Esophagus muscularis mucosa (tissue), 3 donors: ENCODE results near the gene SLC12A7.

Source experiments
- POLR2A ChIP-seq: fragments of 450-650 bp; IDR thresholded peaks from one replicate; pipeline ENCODE4 v1.6.1; 2017; ENCODE audit warnings: antibody characterized with exemption, moderate library complexity, mild to moderate bottlenecking, low read depth
- POLR2AphosphoS5 ChIP-seq, 2 donors: sonication (generic); formaldehyde crosslinking; IDR thresholded peaks; one replicate each; pipeline ENCODE4 v1.6.1; 2017; ENCODE audit warnings: antibody characterized with exemption in 2 of 2
- TF ChIP-seq, protein P1 (sequence below), 3 experiments: fragments of 200-600 bp in 2 of 3; fragments of 450-650 bp in 1 of 3; sonication (generic) in 2 of 3; IDR thresholded peaks; one replicate each; pipeline ENCODE4 v1.5.1; 2017 to 2019; ENCODE audit warnings: antibody characterized with exemption in 3 of 3, mild to moderate bottlenecking in 2 of 3, moderate library complexity in 1 of 3

DNA sequence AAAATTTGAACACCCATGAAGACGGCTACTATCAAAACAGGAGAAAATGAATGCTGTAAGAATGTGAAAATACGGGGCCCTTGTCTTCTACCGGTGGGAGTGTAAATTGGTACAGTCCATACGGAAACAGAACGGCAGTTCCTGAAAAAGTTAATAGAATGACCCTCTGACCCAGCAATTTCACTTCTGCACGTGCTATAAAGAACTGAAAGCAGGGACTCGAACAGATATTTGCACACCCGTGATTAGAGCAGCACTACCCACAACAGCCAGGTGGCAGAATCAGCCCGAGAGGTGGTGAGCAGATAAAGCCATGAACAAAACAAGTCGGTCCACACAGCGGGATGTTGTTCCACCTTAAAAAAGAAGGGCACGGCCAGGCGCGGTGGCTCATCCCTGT lies 22.6 kb upstream of the SLC12A7 start:
- TF ChIP-seq, protein P1, sequence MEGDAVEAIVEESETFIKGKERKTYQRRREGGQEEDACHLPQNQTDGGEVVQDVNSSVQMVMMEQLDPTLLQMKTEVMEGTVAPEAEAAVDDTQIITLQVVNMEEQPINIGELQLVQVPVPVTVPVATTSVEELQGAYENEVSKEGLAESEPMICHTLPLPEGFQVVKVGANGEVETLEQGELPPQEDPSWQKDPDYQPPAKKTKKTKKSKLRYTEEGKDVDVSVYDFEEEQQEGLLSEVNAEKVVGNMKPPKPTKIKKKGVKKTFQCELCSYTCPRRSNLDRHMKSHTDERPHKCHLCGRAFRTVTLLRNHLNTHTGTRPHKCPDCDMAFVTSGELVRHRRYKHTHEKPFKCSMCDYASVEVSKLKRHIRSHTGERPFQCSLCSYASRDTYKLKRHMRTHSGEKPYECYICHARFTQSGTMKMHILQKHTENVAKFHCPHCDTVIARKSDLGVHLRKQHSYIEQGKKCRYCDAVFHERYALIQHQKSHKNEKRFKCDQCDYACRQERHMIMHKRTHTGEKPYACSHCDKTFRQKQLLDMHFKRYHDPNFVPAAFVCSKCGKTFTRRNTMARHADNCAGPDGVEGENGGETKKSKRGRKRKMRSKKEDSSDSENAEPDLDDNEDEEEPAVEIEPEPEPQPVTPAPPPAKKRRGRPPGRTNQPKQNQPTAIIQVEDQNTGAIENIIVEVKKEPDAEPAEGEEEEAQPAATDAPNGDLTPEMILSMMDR (IDR thresholded peaks at IDR 0.05), result no peak
- TF ChIP-seq POLR2A, result no peak
- no peak for TF ChIP-seq POLR2AphosphoS5 (IDR thresholded peaks at IDR 0.05)
